Measurements from ENCODE around the gene PIGR.

DNA sequence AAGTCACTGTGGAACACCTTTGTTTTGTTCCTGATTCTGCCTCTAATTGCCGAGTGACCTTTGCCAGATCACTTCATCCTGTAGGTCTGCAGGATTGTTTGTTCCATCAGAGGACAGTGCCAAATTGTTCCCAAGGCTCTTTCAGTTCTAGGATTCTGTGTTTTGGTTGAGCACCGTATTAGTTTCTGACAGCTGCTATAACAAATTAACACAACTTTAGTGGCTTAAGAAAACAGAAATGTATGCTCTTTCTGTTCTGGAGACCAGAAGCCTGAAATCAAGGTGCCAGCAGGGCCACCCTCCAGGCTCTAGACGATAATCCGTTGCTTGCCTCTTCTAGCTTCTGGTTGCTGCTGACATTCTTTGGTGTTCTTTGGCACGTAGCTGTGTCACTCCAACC lies 3.4 kb upstream of the PIGR start:
- TF ChIP-seq, protein P1, sequence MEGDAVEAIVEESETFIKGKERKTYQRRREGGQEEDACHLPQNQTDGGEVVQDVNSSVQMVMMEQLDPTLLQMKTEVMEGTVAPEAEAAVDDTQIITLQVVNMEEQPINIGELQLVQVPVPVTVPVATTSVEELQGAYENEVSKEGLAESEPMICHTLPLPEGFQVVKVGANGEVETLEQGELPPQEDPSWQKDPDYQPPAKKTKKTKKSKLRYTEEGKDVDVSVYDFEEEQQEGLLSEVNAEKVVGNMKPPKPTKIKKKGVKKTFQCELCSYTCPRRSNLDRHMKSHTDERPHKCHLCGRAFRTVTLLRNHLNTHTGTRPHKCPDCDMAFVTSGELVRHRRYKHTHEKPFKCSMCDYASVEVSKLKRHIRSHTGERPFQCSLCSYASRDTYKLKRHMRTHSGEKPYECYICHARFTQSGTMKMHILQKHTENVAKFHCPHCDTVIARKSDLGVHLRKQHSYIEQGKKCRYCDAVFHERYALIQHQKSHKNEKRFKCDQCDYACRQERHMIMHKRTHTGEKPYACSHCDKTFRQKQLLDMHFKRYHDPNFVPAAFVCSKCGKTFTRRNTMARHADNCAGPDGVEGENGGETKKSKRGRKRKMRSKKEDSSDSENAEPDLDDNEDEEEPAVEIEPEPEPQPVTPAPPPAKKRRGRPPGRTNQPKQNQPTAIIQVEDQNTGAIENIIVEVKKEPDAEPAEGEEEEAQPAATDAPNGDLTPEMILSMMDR (IDR thresholded peaks at IDR 0.05; ENCODE audit: borderline replicate concordance, extremely low read depth, low read length, poor library complexity, severe bottlenecking), result no peak
- TF ChIP-seq EZH2 (IDR thresholded peaks at IDR 0.05; ENCODE audit: borderline replicate concordance, low read depth, low read length, severe bottlenecking), result no peak

Data from DND-41 (cell line).